ENCODE data around the gene XKR7. TPM values are rescaled to one million over a fixed set of nuclear protein-coding genes. Genes with fewer than 3 reads are reported as not detected.

Gene XKR7
- total RNA-seq, 1 experiment from 2014 or later = not detected

- CTCF ChIA-PET = no interaction called here
- Histone ChIP-seq H3K4me2 (ENCODE audit: low read length) (no peak overlapping the region), H3K4me3 (ENCODE audit: low read length) (no peak overlapping the region), H3K4me1 (ENCODE audit: insufficient read depth, low read length) (no peaks in the 10 kb centered on the region), H3K79me2 (ENCODE audit: low read length) (no peaks in the 10 kb centered on the region), H3K36me3 (ENCODE audit: low read depth, low read length) (no peaks in the 10 kb centered on the region), H3K9me3 (ENCODE audit: low read length) (no peaks in the 10 kb centered on the region), H3K9me2 (replicated peaks; ENCODE audit: low read length) (no peaks in the 10 kb centered on the region), H4K20me1 (ENCODE audit: low read length) (no peaks in the 10 kb centered on the region), H3K27ac (ENCODE audit: low read length) (no peak overlapping the region), H3F3A (ENCODE audit: low read length, unreplicated experiment) (no peaks in the 10 kb centered on the region), H3K9ac (ENCODE audit: low read length) (no peak overlapping the region), H3K27me3 (ENCODE audit: low read length) (peaks cover 66% of the 10 kb centered on the region), H2AFZ (ENCODE audit: low read length) (no peak overlapping the region)
- no peak for TF ChIP-seq EZH2 (IDR thresholded peaks at IDR 0.05; ENCODE audit: low read length, unreplicated experiment)
- TF ChIP-seq CTCF (conservative IDR thresholded peaks at IDR 0.05; ENCODE audit: low read depth, low read length) = no peak
- TF ChIP-seq EZH2phosphoT487 (IDR thresholded peaks at IDR 0.05; ENCODE audit: borderline replicate concordance, low read length) = no peak
- DNase-seq = no peak
- intact Hi-C loops (cut with micrococcal nuclease) = no loop called here
- BruUV-seq (replicated peaks) = no TSS peak
- POLR2A ChIA-PET (ENCODE audit: unreplicated experiment) = no interaction called here
- no peak for ATAC-seq
Measured at GRCh38 chr20:32050851-32051556, 83.1 kb downstream of the XKR7 start.

- Histone ChIP-seq H2AFZ (ENCODE audit: low read length) (no peak overlapping the region), H3K4me1 (ENCODE audit: insufficient read depth, low read length) (no peaks in the 10 kb centered on the region), H3K27ac (ENCODE audit: low read length) (no peak overlapping the region), H3K4me3 (ENCODE audit: low read length) (no peak overlapping the region), H4K20me1 (ENCODE audit: low read length) (no peaks in the 10 kb centered on the region), H3K36me3 (ENCODE audit: low read depth, low read length) (no peaks in the 10 kb centered on the region), H3K4me2 (ENCODE audit: low read length) (no peak overlapping the region), H3K27me3 (ENCODE audit: low read length) (peaks cover 66% of the 10 kb centered on the region), H3K9me2 (replicated peaks; ENCODE audit: low read length) (no peaks in the 10 kb centered on the region), H3K9ac (ENCODE audit: low read length) (no peak overlapping the region), H3K9me3 (ENCODE audit: low read length) (no peaks in the 10 kb centered on the region), H3K79me2 (ENCODE audit: low read length) (no peaks in the 10 kb centered on the region), H3F3A (ENCODE audit: low read length, unreplicated experiment) (no peaks in the 10 kb centered on the region)
- BruUV-seq (replicated peaks) = no TSS peak
- ChIA-PET CTCF (no interaction called here), POLR2A (ENCODE audit: unreplicated experiment) (no interaction called here)
- DNase-seq (no peak), ATAC-seq (no peak)
- intact Hi-C loops (cut with micrococcal nuclease) = no loop called here
- TF ChIP-seq EZH2 (IDR thresholded peaks at IDR 0.05; ENCODE audit: low read length, unreplicated experiment) = no peak
- TF ChIP-seq CTCF (conservative IDR thresholded peaks at IDR 0.05; ENCODE audit: low read depth, low read length) = no peak
- no peak for TF ChIP-seq EZH2phosphoT487 (IDR thresholded peaks at IDR 0.05; ENCODE audit: borderline replicate concordance, low read length)
Measured at GRCh38 chr20:32051720-32052089, 83.8 kb downstream of the XKR7 start.

- ATAC-seq = no peak
Measured at GRCh38 chr20:32052090-32052777, 84.3 kb downstream of the XKR7 start, which contains the start of gene HCK. Gene HCK, plus strand, starts transcription at chr20:32052242.

More at GRCh38 chr20:32052090-32052777, 84.3 kb downstream of the XKR7 start, which contains the start of gene HCK:
- no peak within 1 kb of the TSS for H3K27ac ChIP-seq (ENCODE audit: low read length)
- POLR2A ChIA-PET (ENCODE audit: unreplicated experiment) = no interaction called here
- H3K4me3 ChIP-seq (ENCODE audit: low read length) = no peak within 1 kb of the TSS
- TF ChIP-seq CTCF (conservative IDR thresholded peaks at IDR 0.05; ENCODE audit: low read depth, low read length) (no peak), EZH2phosphoT487 (IDR thresholded peaks at IDR 0.05; ENCODE audit: borderline replicate concordance, low read length) (no peak), EZH2 (IDR thresholded peaks at IDR 0.05; ENCODE audit: low read length, unreplicated experiment) (no peak)
- no peaks in the 10 kb centered on the region for H3K36me3 ChIP-seq (ENCODE audit: low read depth, low read length)
- no peak for DNase-seq
- peaks cover 70% of the 10 kb centered on the region for H3K27me3 ChIP-seq (ENCODE audit: low read length)
- no TSS peak for BruUV-seq (replicated peaks)
- no peak within 1 kb of the TSS for H3K4me2 ChIP-seq (ENCODE audit: low read length)
- no peaks in the 10 kb centered on the region for H4K20me1 ChIP-seq (ENCODE audit: low read length)
- H2AFZ ChIP-seq (ENCODE audit: low read length) = no peak within 1 kb of the TSS
- no peaks in the 10 kb centered on the region for H3F3A ChIP-seq (ENCODE audit: low read length, unreplicated experiment)
- H3K4me1 ChIP-seq (ENCODE audit: insufficient read depth, low read length) = no peaks in the 10 kb centered on the region
- no peaks in the 10 kb centered on the region for H3K9me3 ChIP-seq (ENCODE audit: low read length)
- intact Hi-C loops (cut with micrococcal nuclease) = no loop called here
- H3K9me2 ChIP-seq (replicated peaks; ENCODE audit: low read length) = no peaks in the 10 kb centered on the region
- no peaks in the 10 kb centered on the region for H3K79me2 ChIP-seq (ENCODE audit: low read length)
- CTCF ChIA-PET = no interaction called here
- H3K9ac ChIP-seq (ENCODE audit: low read length) = no peak within 1 kb of the TSS

All from PC-3 (cell line).